Germinal center (tissue), 1 donor: ENCODE measurements around the gene ALX4.

Source experiments
- DNase-seq: peaks from one replicate; pipeline ENCODE4 v3.0.0; 2012; ENCODE audit warnings: mixed read lengths, low spot score

The ALX4 gene

GRCh38 chr11:44244639-44245310 is 65.2 kb downstream of the ALX4 start:
- no peak for DNase-seq

- DNase-seq = no peak
Observed at GRCh38 chr11:44243595-44244343, 66.2 kb downstream of the ALX4 start.

- no peak for DNase-seq
Observed at GRCh38 chr11:44243086-44243485, 66.9 kb downstream of the ALX4 start.

- DNase-seq = no peak
Observed at GRCh38 chr11:44241851-44242250, 68.1 kb downstream of the ALX4 start.

GRCh38 chr11:44237156-44237555 is 72.8 kb downstream of the ALX4 start:
- DNase-seq = no peak

- no peak for DNase-seq
Observed at GRCh38 chr11:44236296-44236695, 73.6 kb downstream of the ALX4 start.

GRCh38 chr11:44235765-44236201 is 74.2 kb downstream of the ALX4 start:
- DNase-seq = no peak

GRCh38 chr11:44229624-44230023 is 80.3 kb downstream of the ALX4 start:
- no peak for DNase-seq

GRCh38 chr11:44229098-44229497 is 80.8 kb downstream of the ALX4 start:
- no peak for DNase-seq

GRCh38 chr11:44228379-44228778 is 81.6 kb downstream of the ALX4 start:
- DNase-seq = no peak

- DNase-seq = no peak
Observed at GRCh38 chr11:44226945-44227344, 83.0 kb downstream of the ALX4 start.

- no peak for DNase-seq
Observed at GRCh38 chr11:44226490-44226889, 83.4 kb downstream of the ALX4 start.

- DNase-seq = no peak
Observed at GRCh38 chr11:44224867-44225501, 85.0 kb downstream of the ALX4 start.

- DNase-seq = no peak
Observed at GRCh38 chr11:44223238-44223637, 86.7 kb downstream of the ALX4 start.

GRCh38 chr11:44221992-44222391 is 87.9 kb downstream of the ALX4 start:
- DNase-seq = no peak

- DNase-seq = no peak
Observed at GRCh38 chr11:44221456-44221855, 88.5 kb downstream of the ALX4 start.

GRCh38 chr11:44219830-44220796 is 89.8 kb downstream of the ALX4 start:
- no peak for DNase-seq

GRCh38 chr11:44217432-44217831 is 92.5 kb downstream of the ALX4 start:
- DNase-seq = no peak

GRCh38 chr11:44213148-44213547 is 96.8 kb downstream of the ALX4 start:
- no peak for DNase-seq

- DNase-seq = no peak
Observed at GRCh38 chr11:44212128-44212527, 97.8 kb downstream of the ALX4 start.
